ENCODE results near the gene BDKRB2.

DNA sequence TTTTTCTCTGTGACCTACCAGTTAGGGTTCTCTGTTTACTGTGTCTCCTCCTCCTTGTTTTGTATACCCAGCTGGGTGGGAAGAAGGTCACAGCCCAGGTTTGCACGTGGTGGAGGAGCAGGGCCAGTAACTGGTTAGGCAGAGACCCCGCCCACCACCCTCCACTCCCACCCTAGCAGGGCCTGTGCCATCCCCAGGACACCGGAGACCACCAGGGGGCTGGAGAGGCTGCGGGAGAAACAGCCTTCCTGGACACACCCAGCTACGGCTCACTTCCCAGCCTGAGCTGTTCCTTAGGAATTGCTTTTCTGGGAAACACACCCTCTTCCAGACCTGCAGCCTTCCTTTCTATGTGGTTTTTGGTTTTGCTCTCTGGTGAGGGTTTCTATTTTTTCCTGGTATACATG lies 21.1 kb downstream of the BDKRB2 start:
- TF ChIP-seq CTCF (IDR thresholded peaks at IDR 0.05) (no peak), EZH2 (IDR thresholded peaks at IDR 0.05; ENCODE audit: borderline replicate concordance, insufficient read depth, low read depth, low read length, poor library complexity, severe bottlenecking) (no peak)

All from B cell (primary cell).